OCI-LY7 (cell line): Measurements from ENCODE around the gene CMTM3. TPM values are rescaled to one million over a fixed set of nuclear protein-coding genes. Genes with fewer than 3 reads are reported as not detected.

Source experiments
- BruUV-seq: library from RNA; stranded (reverse); fragments of 400-500 nt; replicated peaks from 2 replicates; lab custom pipeline; 2021; lab: Mats Ljungman, UMichigan
- CTCF ChIA-PET: fragments of 300-600 bp; sonication (Branson Sonifier 250); formaldehyde crosslinking; loops from one replicate; lab custom pipeline; 2022; ENCODE audit warnings: antibody characterized with exemption; ENCODE audit not compliant: unreplicated experiment; lab: Charles Lee
- POLR2A ChIA-PET: fragments of 300-600 bp; sonication (Branson Sonifier 250); formaldehyde crosslinking; loops from one replicate; lab custom pipeline; 2022; ENCODE audit warnings: antibody characterized with exemption; lab: Charles Lee
- DNase-seq: peaks from one replicate; pipeline ENCODE4 v3.0.0-alpha.2; 2015; ENCODE audit warnings: low spot score
- H2AFZ ChIP-seq: fragments of 200-600 bp; sonication (generic), shearing (Covaris generic); 2 replicates; pipeline ENCODE4 v1.6.1; 2014; ENCODE audit warnings: mild to moderate bottlenecking, antibody characterized with exemption, low read length, moderate library complexity
- H3K27ac ChIP-seq: fragments of 200-600 bp; sonication (generic); 2 replicates; pipeline ENCODE4 v1.5.1; 2014; ENCODE audit warnings: mixed run types, low read depth, mild to moderate bottlenecking, moderate library complexity, low read length, inconsistent platforms; ENCODE audit not compliant: poor library complexity, severe bottlenecking
- H3K36me3 ChIP-seq: fragments of 200-600 bp; sonication (generic); 2 replicates; pipeline ENCODE4 v1.6.1; 2014; ENCODE audit warnings: mild to moderate bottlenecking, antibody characterized with exemption, low read length, moderate library complexity, mixed read lengths; ENCODE audit not compliant: insufficient read depth
- H3K4me1 ChIP-seq: fragments of 200-600 bp; sonication (generic); 2 replicates; pipeline ENCODE4 v1.5.1; 2014; ENCODE audit warnings: mild to moderate bottlenecking, low read length; ENCODE audit not compliant: insufficient read depth, poor library complexity, severe bottlenecking
- H3K4me2 ChIP-seq: fragments of 200-600 bp; sonication (generic); 2 replicates; pipeline ENCODE4 v1.6.1; 2014; ENCODE audit warnings: mild to moderate bottlenecking, low read length
- H3K4me3 ChIP-seq: fragments of 200-600 bp; sonication (generic); 2 replicates; pipeline ENCODE4 v1.5.1; 2014; ENCODE audit warnings: mild to moderate bottlenecking, low read depth, low read length; ENCODE audit not compliant: poor library complexity, severe bottlenecking
- H3K79me2 ChIP-seq: fragments of 200-600 bp; sonication (generic); 2 replicates; pipeline ENCODE4 v1.6.1; 2016; ENCODE audit warnings: low read depth, mild to moderate bottlenecking, low read length, moderate library complexity, mixed read lengths; ENCODE audit not compliant: insufficient read depth
- H3K9me2 ChIP-seq: fragments of 200-600 bp; sonication (generic); 2 replicates; pipeline ENCODE4 v1.6.1; 2016; ENCODE audit warnings: mild to moderate bottlenecking, low read length, mixed read lengths; ENCODE audit not compliant: insufficient read depth
- H3K9me3 ChIP-seq: fragments of 200-600 bp; sonication (generic); 2 replicates; pipeline ENCODE4 v1.6.1; 2014; ENCODE audit warnings: mild to moderate bottlenecking, mixed run types, low read length, mixed read lengths
- H4K20me1 ChIP-seq: fragments of 200-600 bp; sonication (generic); 2 replicates; pipeline ENCODE4 v1.6.1; 2014; ENCODE audit warnings: mild to moderate bottlenecking, antibody characterized with exemption, low read length, moderate library complexity, mixed read lengths; ENCODE audit not compliant: insufficient read depth
- CTCF ChIP-seq: fragments of 200-600 bp; sonication (generic); conservative IDR thresholded peaks from 2 replicates; pipeline ENCODE4 v1.5.1; 2014; ENCODE audit warnings: mild to moderate bottlenecking, antibody characterized with exemption, low read length, moderate library complexity, mixed read lengths
- EZH2phosphoT487 ChIP-seq: fragments of 200-600 bp; sonication (generic); IDR thresholded peaks from 2 replicates; pipeline ENCODE4 v1.6.1; 2018; ENCODE audit warnings: low read depth, borderline replicate concordance, mild to moderate bottlenecking, mixed run types, antibody characterized with exemption, low read length, moderate library complexity, mixed read lengths
- intact Hi-C: fragments of 100-400 bp; cut with micrococcal nuclease; formaldehyde crosslinking; loops from one replicate; pipeline ENCODE4 v1.10.0; 2022; ENCODE audit not compliant: unreplicated experiment
- total RNA-seq, 2 experiments: library from RNA; depleted of rRNA in 1 of 2; stranded (reverse); fragments of >200 nt in 1 of 2; shearing (Covaris generic) in 1 of 2; gene quantifications; 2 replicates each; pipeline ENCODE4 v1.2.3, GENCODE V29; 2014 to 2022

CMTM3 gene
- total RNA-seq, 2 experiments from 2014 or later = 5.0 to 30.4 TPM

GRCh38 chr16:66616592-66616991, 12.1 kb downstream of the CMTM3 start:
- no peaks in the 10 kb centered on the region for H3K9me3 ChIP-seq
- H3K4me3 ChIP-seq = no peak overlapping the region
- H3K4me1 ChIP-seq = peaks cover 27% of the 10 kb centered on the region
- BruUV-seq = no TSS peak
- ChIA-PET POLR2A (no interaction called here), CTCF (no interaction called here)
- no peaks in the 10 kb centered on the region for H4K20me1 ChIP-seq
- TF ChIP-seq EZH2phosphoT487 (no peak), CTCF (no peak)
- intact Hi-C loops = loop anchor here (5.0 kb wide), 1 partner anchor 136 kb away; the partner anchor contains the start of gene DYNC1LI2
- peaks cover 20% of the 10 kb centered on the region; the same call in 1 of the 2 replicates for H3K36me3 ChIP-seq
- no peak for DNase-seq
- no peak overlapping the region for H3K27ac ChIP-seq
- H3K79me2 ChIP-seq = no peaks in the 10 kb centered on the region
- H3K9me2 ChIP-seq = no peaks in the 10 kb centered on the region
- no peak overlapping the region for H3K4me2 ChIP-seq
- H2AFZ ChIP-seq = no peak overlapping the region

- CTCF ChIA-PET = no interaction called here
- peaks cover 16% of the 10 kb centered on the region; the same call in 1 of the 2 replicates for H3K36me3 ChIP-seq
- peaks cover 27% of the 10 kb centered on the region for H3K4me1 ChIP-seq
- H2AFZ ChIP-seq = no peak overlapping the region
- DNase-seq = no peak
- no peak for TF ChIP-seq CTCF
- TF ChIP-seq EZH2phosphoT487 = no peak
- H3K4me3 ChIP-seq = no peak overlapping the region
- no peak overlapping the region for H3K4me2 ChIP-seq
- H3K9me2 ChIP-seq = no peaks in the 10 kb centered on the region
- no peaks in the 10 kb centered on the region for H4K20me1 ChIP-seq
- no peaks in the 10 kb centered on the region for H3K79me2 ChIP-seq
- intact Hi-C loops = loop anchor here (5.0 kb wide), 1 partner anchor 135 kb away; the partner anchor contains the start of gene DYNC1LI2
- BruUV-seq = no TSS peak
- no peak overlapping the region for H3K27ac ChIP-seq
- POLR2A ChIA-PET = interaction anchor here (0.5 to 0.9 kb wide), 2 partner anchors 66 to 73 kb away, joined by 3 read pairs; no protein-coding TSS in a partner anchor
- H3K9me3 ChIP-seq = no peaks in the 10 kb centered on the region
Measured at GRCh38 chr16:66617010-66617434, 12.5 kb downstream of the CMTM3 start.

GRCh38 chr16:66617728-66618127, 13.2 kb downstream of the CMTM3 start:
- H3K4me2 ChIP-seq = no peak overlapping the region

More at GRCh38 chr16:66617728-66618127, 13.2 kb downstream of the CMTM3 start:
- no peak overlapping the region; the same call in 1 of the 2 replicates for H2AFZ ChIP-seq
- no peaks in the 10 kb centered on the region for H3K9me2 ChIP-seq
- TF ChIP-seq EZH2phosphoT487 (no peak), CTCF (no peak)
- no peak for DNase-seq
- no TSS peak for BruUV-seq
- POLR2A ChIA-PET = interaction anchor here (0.5 to 1.5 kb wide), 6 partner anchors 11 to 312 kb away, joined by 3 to 4 read pairs (median 3); no protein-coding TSS in a partner anchor
- no peak overlapping the region for H3K4me3 ChIP-seq
- CTCF ChIA-PET = interaction anchor here (1.3 kb wide), 1 partner anchor 10 kb away, joined by 4 read pairs; no protein-coding TSS in a partner anchor
- no peaks in the 10 kb centered on the region for H3K79me2 ChIP-seq
- H4K20me1 ChIP-seq = no peaks in the 10 kb centered on the region
- intact Hi-C loops = loop anchor here (5.0 kb wide), 1 partner anchor 135 kb away; the partner anchor contains the start of gene DYNC1LI2
- H3K4me1 ChIP-seq = peaks cover 27% of the 10 kb centered on the region
- no peaks in the 10 kb centered on the region for H3K9me3 ChIP-seq
- peaks cover 10% of the 10 kb centered on the region; the same call in 1 of the 2 replicates for H3K36me3 ChIP-seq
- no peak overlapping the region for H3K27ac ChIP-seq
